ENCODE results near the gene HERC2. TPM values are rescaled to one million over a fixed set of nuclear protein-coding genes. Genes with fewer than 3 reads are reported as not detected.

The HERC2 gene
- polyA plus RNA-seq, 1 of the 3 experiments (the other 2 are of a cell fraction): 22.3 TPM

GRCh38 chr15:28110481-28110881 lies 211.5 kb downstream of the HERC2 start:
- Histone ChIP-seq H3K9me3 (no peaks in the 10 kb centered on the region), H4K20me1 (ENCODE audit: insufficient read depth) (no peaks in the 10 kb centered on the region), H3K27ac (ENCODE audit: low read depth in 2 of 2, low read length in 1 of 2) (no peak overlapping the region), H3K9ac (no peak overlapping the region), H3K4me3 (ENCODE audit: low read depth in 2 of 2, low read length in 1 of 2) (no peak overlapping the region), H3K4me2 (no peak overlapping the region), H3K4me1 (ENCODE audit: control insufficient read depth in 1 of 2, insufficient read depth in 2 of 2, low read depth in 1 of 2, low read length in 1 of 2) (no peaks in the 10 kb centered on the region; a peak in 1 of 4 replicates), H3K79me2 (ENCODE audit: insufficient read depth) (no peaks in the 10 kb centered on the region), H2AFZ (ENCODE audit: low read depth) (no peak overlapping the region), H3K27me3 (ENCODE audit: insufficient read depth) (no peaks in the 10 kb centered on the region), H3F3A (replicated peaks; ENCODE audit: insufficient read depth) (peaks cover 4% of the 10 kb centered on the region), H3K9me2 (no peaks in the 10 kb centered on the region), H3K36me3 (replicated peaks in 1 of 2; ENCODE audit: control insufficient read depth in 1 of 2, insufficient read depth in 2 of 2, low read length in 1 of 2) (peaks cover 8 to 42% of the 10 kb centered on the region in 2 experiments)
- ChIA-PET CTCF (interaction anchor here (0.7 to 3.1 kb wide), 6 partner anchors 12 to 1219 kb away, joined by 3 to 13 read pairs (median 6); partner anchors contain the start of gene OCA2), POLR2A (no interaction called here)
- TF ChIP-seq CHD2 (IDR thresholded peaks at IDR 0.05; ENCODE audit: low read length, partially characterized antibody): no peak
- no peak for TF ChIP-seq YY1 (IDR thresholded peaks at IDR 0.05; ENCODE audit: low read depth)
- TF ChIP-seq ELF1 (IDR thresholded peaks at IDR 0.05): no peak
- no peak for TF ChIP-seq IRF3 (IDR thresholded peaks at IDR 0.05; ENCODE audit: low read depth, low read length)
- TF ChIP-seq ZBTB33 (IDR thresholded peaks at IDR 0.05; ENCODE audit: borderline replicate concordance, low read depth): no peak
- no peak for DNase-seq
- 81% methylated on average over 6 of the region's 7 CpGs for WGBS (ENCODE audit: low lambda C conversion rate)

- ChIA-PET POLR2A (no interaction called here), CTCF (interaction anchor here (0.7 to 3.1 kb wide), 4 partner anchors 11 to 1219 kb away, joined by 3 to 13 read pairs (median 8); partner anchors contain the start of gene OCA2)
- no peaks in the 10 kb centered on the region; a peak in 1 of 4 replicates for H3K4me1 ChIP-seq (ENCODE audit: control insufficient read depth in 1 of 2, insufficient read depth in 2 of 2, low read depth in 1 of 2, low read length in 1 of 2)
- H3K9me2 ChIP-seq: no peaks in the 10 kb centered on the region
- H3K36me3 ChIP-seq (replicated peaks in 1 of 2; ENCODE audit: control insufficient read depth in 1 of 2, insufficient read depth in 2 of 2, low read length in 1 of 2): peaks cover 8 to 41% of the 10 kb centered on the region in 2 experiments
- WGBS (ENCODE audit: low lambda C conversion rate): 91% methylated on average over 25 of the region's 25 CpGs
- no peaks in the 10 kb centered on the region for H3K9me3 ChIP-seq
- no peak overlapping the region for H3K4me2 ChIP-seq
- H3K9ac ChIP-seq: no peak overlapping the region
- no peak overlapping the region for H3K27ac ChIP-seq (ENCODE audit: low read depth in 2 of 2, low read length in 1 of 2)
- TF ChIP-seq MEF2A (IDR thresholded peaks at IDR 0.05; ENCODE audit: borderline replicate concordance, low read depth) (no peak), EP300 (IDR thresholded peaks at IDR 0.05; ENCODE audit: borderline replicate concordance in 1 of 2, low read depth in 1 of 2, low read length in 1 of 2) (no peak), MAX (IDR thresholded peaks at IDR 0.05; ENCODE audit: low read depth) (no peak), FOSL2 (IDR thresholded peaks at IDR 0.05; ENCODE audit: borderline replicate concordance, low read depth) (no peak), CHD2 (IDR thresholded peaks at IDR 0.05; ENCODE audit: low read length, partially characterized antibody) (no peak), GATA2 (CRISPR knock-in tag; IDR thresholded peaks at IDR 0.05) (no peak), SIN3A (IDR thresholded peaks at IDR 0.05; ENCODE audit: borderline replicate concordance, low read depth, low read length) (no peak), MXI1 (IDR thresholded peaks at IDR 0.05; ENCODE audit: low read depth, low read length) (no peak), FOXM1 (IDR thresholded peaks at IDR 0.05; ENCODE audit: low read depth) (no peak), TAF1 (IDR thresholded peaks at IDR 0.05; ENCODE audit: borderline replicate concordance, low read depth, low read length) (no peak), IRF3 (IDR thresholded peaks at IDR 0.05; ENCODE audit: low read depth, low read length) (no peak), TCF12 (IDR thresholded peaks at IDR 0.05) (no peak), USF2 (IDR thresholded peaks at IDR 0.05; ENCODE audit: borderline replicate concordance, low read depth, low read length) (no peak), RXRA (IDR thresholded peaks at IDR 0.05; ENCODE audit: borderline replicate concordance, low read depth) (no peak), NRF1 (IDR thresholded peaks at IDR 0.05; ENCODE audit: low read depth, low read length) (no peak)
- H4K20me1 ChIP-seq (ENCODE audit: insufficient read depth): no peaks in the 10 kb centered on the region
- no peak for DNase-seq
- H3K4me3 ChIP-seq (ENCODE audit: low read depth in 2 of 2, low read length in 1 of 2): no peak overlapping the region
- H2AFZ ChIP-seq (ENCODE audit: low read depth): no peak overlapping the region
- H3K79me2 ChIP-seq (ENCODE audit: insufficient read depth): no peaks in the 10 kb centered on the region
- H3F3A ChIP-seq (replicated peaks; ENCODE audit: insufficient read depth): peaks cover 4% of the 10 kb centered on the region
- H3K27me3 ChIP-seq (ENCODE audit: insufficient read depth): no peaks in the 10 kb centered on the region
Measured at GRCh38 chr15:28109626-28110455, 212.1 kb downstream of the HERC2 start.

Data from SK-N-SH (cell line).